Fibroblast of mammary gland (primary cell): ENCODE data around the gene MCRIP2.
"Not testable (repeated sequence)": the region's sequence is repeated elsewhere in the genome, so short reads cannot be mapped to it uniquely, and the experiment has no call there.

ENCODE experiments used
- DNase-seq: peaks from one replicate; pipeline ENCODE4 v3.0.0-alpha.2; 2010; ENCODE audit warnings: low read depth
- H3K4me3 ChIP-seq: 2 replicates; pipeline ENCODE4 v1.5.1; 2011; ENCODE audit warnings: low read depth, mild to moderate bottlenecking, low read length, moderate library complexity; ENCODE audit not compliant: control insufficient read depth
- CTCF ChIP-seq: conservative IDR thresholded peaks from 2 replicates; pipeline ENCODE4 v1.5.1; 2011; ENCODE audit warnings: low read depth, low read length, inconsistent platforms; ENCODE audit not compliant: control insufficient read depth, insufficient read depth

Gene MCRIP2

GRCh38 chr16:595942-596735 lies 45.5 kb upstream of the MCRIP2 start:
- DNase-seq, result no peak
- TF ChIP-seq CTCF, result no peak
- no peak overlapping the region for H3K4me3 ChIP-seq

GRCh38 chr16:596736-597060 lies 44.9 kb upstream of the MCRIP2 start:
- no peak for DNase-seq
- TF ChIP-seq CTCF, result no peak

GRCh38 chr16:597655-598054 lies 44.0 kb upstream of the MCRIP2 start:
- DNase-seq, result not testable (repeated sequence)

More at GRCh38 chr16:596736-597060, 44.9 kb upstream of the MCRIP2 start:
- no peak overlapping the region for H3K4me3 ChIP-seq

GRCh38 chr16:598823-599739 lies 42.5 kb upstream of the MCRIP2 start:
- no peak for TF ChIP-seq CTCF
- DNase-seq, result no peak
- no peak overlapping the region for H3K4me3 ChIP-seq

More at GRCh38 chr16:597655-598054, 44.0 kb upstream of the MCRIP2 start:
- not testable (repeated sequence) for H3K4me3 ChIP-seq

- TF ChIP-seq CTCF, result peak; percentile 16
- DNase-seq, result no peak
- no peak overlapping the region for H3K4me3 ChIP-seq
These were observed 40.8 kb upstream of the MCRIP2 start for GRCh38 chr16:600781-601180.

- TF ChIP-seq CTCF, result no peak
- no peak for DNase-seq
- no peak overlapping the region for H3K4me3 ChIP-seq
These were observed 37.7 kb upstream of the MCRIP2 start for GRCh38 chr16:603933-604332.
